Activated T-cell treated with anti-CD3 and anti-CD28 coated beads for 48 hours (primary cell): ENCODE measurements around the gene TCF15.
A peak's percentile ranks its signal among the peaks of the same experiment; 100 is the strongest.
"Not testable (repeated sequence)": the region's sequence is repeated elsewhere in the genome, so short reads cannot be mapped to it uniquely, and the experiment has no call there.

Source experiments
- DNase-seq: peaks from one replicate; pipeline ENCODE4 v3.0.0-alpha.2; 2020; ENCODE audit warnings: low read depth

TCF15 gene

DNA sequence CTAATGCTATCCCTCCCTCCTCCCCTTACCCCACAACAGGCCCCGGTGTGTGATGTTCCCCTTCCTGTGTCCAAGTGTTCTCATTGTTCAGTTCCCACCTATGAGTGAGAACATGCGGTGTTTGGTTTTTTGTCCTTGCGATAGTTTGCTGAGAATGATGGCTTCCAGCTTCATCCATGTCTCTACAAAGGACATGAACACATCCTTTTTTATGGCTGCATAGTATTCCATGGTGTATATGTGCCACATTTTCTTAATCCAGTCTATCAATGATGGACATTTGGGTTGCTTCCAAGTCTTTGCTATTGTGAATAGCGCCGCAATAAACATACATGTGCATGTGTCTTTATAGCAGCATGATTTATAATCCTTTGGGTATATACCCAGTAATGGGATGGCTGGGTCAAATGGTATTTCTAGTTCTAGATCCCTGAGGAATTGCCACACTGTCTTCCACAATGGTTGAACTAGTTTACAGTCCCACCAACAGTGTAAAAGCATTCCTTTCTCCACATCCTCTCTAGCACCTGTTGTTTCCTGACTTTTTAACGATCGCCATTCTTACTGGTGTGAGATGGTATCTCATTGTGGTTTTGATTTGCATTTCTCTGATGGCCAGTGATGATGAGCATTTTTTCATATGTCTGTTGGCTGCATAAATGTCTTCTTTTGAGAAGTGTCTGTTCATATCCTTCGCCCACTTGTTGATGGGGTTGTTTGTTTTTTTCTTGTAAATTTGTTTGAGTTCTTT lies 31.0 kb downstream of the TCF15 start:
- not testable (repeated sequence) for DNase-seq

DNA sequence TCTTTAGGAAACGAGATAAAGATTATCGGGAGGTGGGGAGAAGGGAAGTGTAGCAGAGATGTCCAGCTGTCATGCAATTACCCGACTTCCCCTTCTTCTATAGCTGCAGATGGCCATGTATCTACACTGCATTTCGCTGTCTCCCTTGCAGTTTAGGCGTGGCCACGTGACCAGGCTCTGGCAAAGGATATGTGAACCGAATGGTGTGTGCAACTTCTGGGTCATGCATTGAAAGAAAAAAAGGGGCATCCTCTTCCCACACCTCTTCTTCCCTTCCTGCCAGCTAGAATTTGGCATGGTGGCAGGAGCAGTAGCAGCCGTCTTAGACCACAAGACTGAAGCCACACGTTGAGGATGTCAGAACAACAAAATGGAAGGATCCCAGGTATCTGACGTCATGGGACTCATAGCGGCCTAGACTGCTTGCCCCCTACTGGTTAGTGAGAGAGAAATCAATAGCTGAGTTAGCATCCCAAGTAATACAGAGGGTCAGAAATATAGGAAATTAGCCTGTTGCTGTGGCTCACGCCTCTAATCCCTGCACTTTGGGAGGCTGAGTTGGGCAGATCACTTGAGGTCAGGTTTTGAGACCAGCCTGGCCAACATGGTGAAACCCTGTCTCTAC lies 32.8 kb downstream of the TCF15 start:
- DNase-seq = no peak

DNA sequence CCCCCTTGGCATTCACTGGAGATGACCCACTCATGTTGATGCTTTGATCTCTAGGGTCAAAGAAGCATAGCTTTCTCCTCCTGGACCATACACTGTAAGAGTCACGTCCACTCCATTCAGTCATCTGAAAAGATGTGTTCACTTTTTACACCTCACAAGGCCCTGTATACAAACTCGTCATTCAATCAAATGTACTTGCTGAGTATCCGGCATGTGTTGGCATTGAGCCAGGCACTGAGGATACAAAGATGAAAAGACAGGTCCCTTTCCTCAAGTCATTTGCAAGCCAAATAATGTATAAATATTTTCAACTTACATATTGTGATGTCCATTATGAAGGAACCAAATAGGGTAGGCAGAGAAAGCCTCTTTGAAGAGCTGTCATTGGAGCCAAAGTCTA lies 34.0 kb downstream of the TCF15 start:
- DNase-seq = no peak

DNA sequence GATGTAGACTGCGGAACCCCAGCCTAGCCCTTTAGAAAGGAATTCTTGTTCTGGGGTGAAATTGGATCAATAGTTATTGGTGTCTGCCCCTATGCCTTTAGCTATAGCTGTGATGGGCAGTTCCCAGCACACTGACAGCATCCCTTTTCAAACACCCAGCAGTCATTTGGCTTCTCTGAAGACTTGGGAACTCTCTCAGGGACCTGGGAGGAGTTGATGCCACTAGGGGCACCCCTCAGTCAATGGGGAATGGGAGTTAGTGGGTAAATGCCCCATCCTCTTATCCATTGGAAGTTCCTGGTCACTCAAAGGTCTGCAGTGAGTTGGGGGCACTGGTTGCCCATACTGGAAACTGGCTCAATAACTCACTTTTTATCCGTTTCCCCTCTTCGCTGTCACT lies 34.9 kb downstream of the TCF15 start:
- DNase-seq = no peak

DNA sequence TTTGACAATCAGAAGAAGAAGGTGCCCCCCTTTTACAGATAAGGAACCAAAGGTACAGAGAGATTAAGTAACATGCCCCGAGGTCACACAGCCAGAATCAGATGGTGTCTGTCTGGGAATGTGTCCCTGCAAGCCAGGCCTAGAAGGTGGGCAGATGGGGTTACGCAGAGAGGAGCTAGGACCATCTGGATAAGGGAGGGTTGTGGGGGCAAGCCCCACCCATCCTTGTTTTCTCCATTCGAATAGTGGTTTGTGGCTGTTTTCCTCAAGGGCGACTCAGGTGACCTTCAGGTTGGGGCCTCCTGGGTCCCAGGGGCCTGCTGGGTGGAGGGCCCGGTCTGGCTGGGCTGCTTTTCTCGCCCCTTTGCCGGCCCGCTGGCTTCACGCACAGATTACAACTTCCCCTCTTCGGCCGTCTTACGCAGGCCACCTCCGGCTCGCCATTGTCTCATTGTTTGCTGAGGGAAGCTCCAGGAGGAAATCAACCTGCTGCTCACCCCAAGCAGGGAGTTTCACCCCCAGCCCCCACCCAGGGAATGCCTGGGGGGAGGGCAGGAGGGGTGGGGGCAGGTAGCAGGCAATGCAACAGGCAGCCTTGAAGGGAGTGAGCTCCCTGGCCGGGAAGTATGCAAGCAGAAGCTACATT lies 35.7 kb downstream of the TCF15 start:
- no peak for DNase-seq

DNA sequence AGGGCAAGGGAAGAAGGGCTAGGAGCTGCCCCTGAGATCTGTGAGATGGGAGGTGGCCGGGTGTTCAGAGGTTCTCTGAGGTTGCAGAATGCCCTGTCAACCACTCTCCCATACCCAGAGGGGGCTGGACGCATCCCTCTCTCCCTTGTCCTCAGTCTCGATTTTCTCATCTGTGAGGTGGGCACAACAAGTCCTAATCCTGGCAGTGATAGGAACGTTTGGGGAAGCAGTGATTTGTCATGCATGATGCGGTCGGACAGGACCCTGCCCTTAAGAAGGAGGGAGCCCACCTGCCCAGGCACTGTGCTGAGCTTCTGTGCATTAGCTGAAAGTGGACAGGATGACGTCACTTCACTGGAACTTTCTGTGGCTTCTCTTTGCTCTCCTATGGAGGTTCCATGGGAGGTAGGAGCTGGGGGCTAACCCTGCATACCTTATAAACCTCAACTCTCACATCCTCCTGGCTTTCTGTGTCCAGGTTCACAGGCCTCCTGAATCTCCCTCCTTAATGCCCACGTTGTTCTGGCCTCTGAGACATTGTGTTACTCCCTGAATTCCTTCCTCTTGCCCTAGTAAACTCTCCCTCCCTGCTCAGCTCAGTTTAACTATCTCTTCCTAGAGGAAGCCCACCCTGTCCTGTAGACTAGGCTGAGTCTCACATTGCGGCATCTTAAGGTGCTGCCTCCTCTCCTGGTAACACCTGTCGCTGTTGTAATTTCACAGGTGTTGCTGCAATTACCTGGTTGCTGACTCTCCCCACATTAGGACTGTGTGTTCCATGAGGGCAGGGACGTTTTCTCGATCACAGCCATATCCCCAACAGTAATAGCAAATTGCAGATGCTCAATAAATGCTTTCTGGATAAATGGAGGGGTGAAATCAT lies 36.5 kb downstream of the TCF15 start:
- DNase-seq = no peak

DNA sequence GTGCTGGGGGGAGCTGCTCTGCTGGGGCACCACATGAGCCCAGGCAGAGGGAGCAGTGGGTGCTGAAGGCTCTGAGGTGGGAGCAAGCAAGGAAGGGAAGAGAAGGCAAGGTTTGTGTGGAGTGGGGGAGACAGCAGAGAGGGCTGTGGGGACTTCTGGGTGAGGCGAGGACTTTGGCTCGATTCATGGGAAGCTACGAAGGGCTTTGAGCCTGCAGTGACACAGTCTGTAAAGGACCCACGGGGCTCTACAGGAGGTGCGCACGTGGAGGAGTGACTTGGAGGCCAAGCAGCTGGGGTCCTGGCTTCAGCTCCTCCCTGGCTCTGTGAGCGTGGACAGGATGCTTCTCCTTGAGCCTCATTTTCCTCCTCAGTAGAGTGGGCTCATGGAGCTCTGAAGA lies 37.4 kb downstream of the TCF15 start:
- no peak for DNase-seq

DNA sequence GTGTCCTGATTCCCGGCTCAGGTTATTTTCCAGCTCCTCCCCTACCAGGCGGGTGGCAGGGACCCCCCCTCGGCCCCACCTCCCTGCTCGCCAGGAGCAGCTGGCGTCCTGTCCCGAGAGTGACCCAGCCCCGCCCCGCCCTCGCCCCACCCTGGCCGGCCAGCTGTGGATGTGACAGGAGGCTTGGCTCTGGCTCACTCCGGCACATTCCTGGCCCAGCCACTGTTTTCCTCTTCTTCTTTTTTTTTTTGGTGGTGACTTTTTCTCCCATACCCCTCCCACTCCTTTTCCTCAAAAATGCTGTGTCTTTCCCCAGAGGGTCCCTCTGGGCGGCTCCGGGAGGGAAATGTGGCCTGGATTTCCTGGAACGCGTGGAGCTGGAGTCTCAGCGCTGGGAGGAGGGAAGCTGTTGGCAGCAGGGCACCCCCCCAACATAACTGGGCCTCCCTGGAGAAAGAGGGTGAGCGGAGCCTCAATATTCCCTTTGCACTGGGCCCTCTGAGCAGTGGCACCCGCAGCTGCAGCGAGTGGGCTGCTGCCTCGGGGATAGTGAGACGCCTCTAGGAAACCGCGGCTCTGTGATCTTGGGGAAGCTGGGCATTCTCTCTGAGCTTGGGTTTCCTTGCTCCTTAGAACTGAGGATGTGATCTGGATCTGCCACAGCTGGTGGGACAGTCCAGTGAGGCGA lies 38.2 kb downstream of the TCF15 start:
- DNase-seq = no peak

DNA sequence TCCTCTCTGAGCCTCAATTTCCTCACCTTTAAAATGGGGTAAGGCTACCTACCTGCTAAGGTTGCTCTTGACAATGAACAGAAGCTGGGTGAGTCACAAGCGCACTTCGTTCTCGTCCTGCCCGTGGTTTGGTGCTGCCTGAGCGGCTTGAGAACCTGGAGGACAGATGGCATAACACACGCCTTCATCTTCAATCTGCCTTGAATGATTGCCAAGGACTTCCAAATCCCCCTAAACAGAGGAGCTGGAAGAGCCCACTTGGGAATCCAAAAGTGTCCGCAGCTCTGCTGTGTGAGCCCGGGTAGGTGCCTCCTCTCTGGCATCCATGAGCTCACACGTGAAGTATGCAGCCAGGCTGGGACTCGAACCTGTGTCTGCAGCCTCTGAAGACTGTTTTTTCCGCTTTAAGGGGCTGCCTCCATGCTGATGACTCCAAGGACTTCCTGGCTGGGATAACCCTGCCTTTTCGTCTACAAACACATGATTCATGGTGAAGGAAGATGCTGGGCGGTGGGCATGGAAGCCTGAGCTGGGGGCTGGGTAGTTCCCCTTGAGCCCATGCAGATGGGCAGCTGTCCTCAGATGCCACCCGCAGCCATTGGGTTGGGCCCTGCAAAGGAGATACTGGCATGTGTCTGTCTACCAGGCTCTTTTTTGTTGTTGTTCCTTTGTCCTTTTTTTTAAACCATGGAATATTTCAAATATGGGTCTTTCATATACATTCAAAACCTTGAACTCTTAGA lies 41.3 kb downstream of the TCF15 start:
- no peak for DNase-seq

DNA sequence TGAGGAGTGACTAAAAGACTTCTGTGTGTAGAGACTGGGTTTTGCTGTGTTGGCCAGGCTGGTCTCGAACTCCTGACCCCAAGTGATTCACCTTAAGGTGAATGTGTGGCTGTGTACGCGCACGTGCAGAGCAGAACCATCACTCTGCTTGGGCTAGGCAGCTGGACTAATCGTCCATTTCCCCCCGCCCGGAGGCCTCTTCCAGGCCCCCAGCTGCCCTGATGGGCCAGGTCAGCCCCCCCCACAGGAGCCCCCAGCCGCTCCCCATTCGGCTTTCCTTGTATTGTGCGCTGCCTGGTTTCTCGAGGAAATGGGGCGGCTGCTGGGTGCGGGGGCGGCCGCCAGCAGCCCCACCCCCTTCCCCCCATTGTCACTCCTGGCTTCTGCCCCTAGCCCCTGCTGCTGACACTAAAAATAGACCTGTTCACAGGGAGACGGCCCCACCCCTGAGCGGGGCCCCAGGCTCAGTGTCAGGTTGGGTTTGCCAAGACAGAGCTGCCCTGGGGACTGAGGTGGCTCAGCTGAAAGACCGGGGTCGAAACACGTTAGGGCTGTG lies 41.9 kb downstream of the TCF15 start:
- DNase-seq = no peak

DNA sequence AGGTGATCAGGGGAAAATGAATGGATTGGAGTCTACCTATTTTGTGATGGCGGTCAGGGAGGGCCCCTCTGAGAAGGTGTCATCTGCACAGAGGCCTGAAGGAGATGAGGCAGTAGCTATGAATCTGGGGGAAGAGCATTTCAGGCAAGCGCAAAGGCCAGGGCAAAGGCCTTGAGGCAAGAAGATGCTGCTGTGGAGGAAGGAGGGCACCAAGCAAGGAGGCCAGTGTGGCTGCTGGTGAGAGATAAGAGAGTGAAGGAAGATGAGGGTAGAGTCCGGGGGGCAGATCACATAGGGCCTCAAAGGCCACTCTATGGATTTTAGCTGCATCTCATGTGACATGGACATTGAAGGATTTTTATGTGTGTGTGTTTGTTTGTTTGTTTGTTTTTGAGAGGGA lies 45.9 kb downstream of the TCF15 start:
- DNase-seq = no peak

DNA sequence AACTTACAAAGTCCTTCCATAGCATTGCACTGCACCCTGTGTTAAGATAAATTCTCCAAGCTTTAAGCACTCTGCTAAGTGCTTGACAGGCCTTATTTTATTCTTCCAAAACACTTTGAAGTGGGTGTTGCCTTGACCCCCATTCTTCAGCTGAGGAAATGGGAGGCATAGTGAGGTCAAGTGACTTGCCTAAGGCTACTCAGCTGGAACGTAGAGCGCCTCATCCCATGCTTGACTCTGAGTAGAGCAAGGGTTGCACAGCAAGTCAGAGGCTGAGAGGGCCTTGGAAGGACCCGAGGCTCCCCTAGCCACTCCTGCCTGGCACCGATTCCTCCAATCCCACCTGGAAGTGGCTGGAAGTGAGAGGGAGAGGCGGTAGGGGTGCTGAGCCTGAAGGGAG lies 46.9 kb downstream of the TCF15 start:
- DNase-seq = no peak

DNA sequence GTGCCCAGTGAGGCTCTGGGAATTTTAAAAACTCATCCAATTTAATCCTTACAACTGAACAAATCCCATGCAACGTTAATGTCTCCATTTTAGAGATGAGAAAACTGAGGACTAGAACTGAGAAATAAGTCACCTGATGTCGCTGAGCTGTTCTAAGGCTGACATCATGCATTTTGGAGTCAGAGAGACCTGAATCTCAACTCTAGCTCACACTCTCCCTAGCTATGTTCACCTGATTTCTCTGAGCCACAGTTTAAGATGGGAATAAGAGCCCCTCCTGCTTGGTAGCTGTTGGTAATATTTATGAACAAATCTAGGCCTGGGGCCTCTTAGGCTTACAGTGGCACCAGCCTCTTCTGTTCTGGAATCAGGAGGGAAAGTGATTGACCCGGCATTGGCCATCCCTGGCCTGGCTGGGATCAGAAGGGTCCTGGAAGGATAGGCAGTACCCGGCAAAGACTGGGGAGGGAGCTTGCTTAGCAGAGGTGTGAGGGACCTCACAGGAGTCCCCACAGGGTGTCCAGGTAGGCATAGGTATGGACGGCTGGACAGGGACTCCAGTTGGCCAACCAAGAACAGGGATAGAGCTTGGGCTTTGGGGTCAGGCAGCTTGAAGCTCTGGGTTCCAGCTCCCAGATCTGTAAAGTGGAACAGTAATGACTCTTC lies 47.7 kb downstream of the TCF15 start:
- DNase-seq = no peak

DNA sequence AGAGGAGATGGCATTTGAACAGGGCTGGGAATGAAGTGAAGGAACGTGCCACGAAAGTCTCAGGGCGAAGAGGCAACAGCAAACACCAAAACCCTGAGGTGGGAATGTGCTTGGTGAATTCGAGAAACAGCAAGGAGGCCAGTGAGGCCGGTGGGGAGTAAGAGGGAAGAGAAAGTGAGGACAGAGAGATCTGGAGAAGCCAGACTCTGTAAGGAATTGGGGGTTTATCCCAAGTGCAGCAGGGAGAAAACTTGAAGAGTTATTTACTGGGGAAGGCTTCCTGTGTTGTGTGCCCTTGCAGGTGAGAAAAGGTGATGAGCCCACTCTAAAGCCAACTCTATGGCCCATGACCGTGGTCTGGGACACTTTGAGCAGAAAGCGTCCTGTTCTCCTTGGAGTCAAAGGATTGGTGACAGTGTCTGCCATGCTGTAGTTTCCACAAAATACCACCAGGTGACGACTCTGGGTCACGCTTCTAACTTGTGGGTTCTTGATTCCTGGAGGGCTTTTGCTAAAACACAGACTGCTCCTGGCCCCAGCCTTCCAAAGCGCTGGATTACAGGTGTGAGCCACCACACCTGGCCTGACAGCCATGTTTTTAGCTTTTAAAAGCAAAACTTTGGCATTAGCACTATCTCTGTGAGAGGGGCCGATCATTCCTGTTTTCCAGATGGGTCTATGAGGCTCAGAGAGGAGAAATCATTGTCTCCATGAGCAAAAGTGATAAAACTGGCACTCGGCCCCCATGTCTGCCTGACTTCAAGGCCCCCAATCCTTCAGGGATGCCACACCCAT lies 48.5 kb downstream of the TCF15 start:
- peak; percentile 40 for DNase-seq

DNA sequence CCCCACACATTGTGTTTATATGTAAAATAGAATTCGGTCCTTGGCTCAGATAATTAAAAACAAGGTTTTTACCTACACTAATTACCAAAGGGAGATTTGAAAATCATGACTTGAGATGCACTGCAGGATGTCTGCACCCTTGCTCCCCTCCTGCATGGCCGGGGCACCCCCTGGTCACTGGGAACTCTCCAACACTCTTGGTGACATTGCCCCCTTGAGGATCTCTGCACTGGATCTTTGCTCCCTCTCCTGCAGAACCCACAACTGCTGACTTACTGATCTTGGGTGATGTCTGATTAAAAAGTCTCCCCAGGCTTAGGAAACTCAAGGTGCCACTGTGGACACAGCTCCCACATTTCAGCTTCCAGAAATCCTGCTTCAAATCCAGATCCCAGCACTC lies 49.4 kb downstream of the TCF15 start:
- DNase-seq = no peak

DNA sequence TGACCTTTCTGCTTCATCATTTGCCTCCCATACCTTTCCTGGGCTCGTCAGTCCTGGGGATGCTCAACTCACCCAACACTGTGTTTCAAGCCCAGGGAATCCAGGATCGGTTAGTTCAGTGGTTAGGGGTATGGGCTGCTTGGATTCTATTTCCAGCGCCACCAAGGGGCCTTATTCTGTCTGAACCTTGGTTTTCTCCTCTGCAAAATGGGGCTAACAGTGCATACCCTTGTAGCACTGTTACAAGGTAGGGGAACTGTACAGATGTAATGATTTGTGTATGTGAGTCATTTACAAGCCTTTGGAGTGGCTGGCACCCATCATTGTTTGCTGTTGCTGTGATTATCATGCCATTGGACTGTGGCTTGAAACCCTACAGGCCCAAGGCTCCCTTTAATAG lies 52.0 kb downstream of the TCF15 start:
- no peak for DNase-seq

DNA sequence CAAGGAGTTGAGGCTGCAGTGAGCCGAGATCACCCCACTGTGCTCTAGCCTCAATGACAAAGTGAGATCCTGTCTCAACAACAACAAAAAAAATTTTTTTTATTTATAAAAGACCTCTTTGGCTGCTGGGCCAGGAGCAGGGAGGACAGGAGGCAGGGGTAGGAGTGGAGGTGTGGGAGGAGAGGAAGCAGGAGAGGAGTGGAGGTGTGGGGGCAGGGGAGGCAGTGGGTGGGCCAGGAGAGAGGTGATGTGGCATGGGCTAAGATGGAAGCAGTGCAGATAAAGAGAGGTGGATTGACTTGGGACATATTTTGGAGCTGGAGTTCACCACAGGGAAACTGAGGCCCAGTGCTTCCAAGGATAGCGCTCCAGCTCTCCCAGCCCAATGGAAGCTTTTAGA lies 53.1 kb downstream of the TCF15 start:
- no peak for DNase-seq

DNA sequence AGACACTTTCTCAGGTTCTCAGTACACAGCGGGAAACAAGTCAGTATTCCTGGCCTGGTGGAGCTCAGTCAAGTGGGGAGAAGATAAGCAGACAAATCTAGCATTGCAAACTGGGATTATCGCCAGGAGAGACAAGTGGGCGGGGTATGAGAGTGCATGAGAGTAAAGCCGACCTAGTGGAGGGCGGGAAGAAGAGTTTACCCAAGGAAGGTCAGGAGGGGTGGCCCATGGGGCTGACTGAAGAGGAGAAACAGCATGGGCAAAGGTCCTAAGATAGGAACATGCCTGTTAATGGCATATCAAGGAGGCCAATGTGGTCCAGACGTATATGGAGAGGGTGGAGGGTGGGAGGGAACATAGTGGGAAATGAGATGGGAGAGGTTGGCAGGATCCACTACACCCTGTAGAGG lies 54.1 kb downstream of the TCF15 start:
- no peak for DNase-seq
